Measurements from ENCODE around the gene LMX1B.
"Not testable (repeated sequence)": the region's sequence is repeated elsewhere in the genome, so short reads cannot be mapped to it uniquely, and the experiment has no call there.

Gene LMX1B

DNA sequence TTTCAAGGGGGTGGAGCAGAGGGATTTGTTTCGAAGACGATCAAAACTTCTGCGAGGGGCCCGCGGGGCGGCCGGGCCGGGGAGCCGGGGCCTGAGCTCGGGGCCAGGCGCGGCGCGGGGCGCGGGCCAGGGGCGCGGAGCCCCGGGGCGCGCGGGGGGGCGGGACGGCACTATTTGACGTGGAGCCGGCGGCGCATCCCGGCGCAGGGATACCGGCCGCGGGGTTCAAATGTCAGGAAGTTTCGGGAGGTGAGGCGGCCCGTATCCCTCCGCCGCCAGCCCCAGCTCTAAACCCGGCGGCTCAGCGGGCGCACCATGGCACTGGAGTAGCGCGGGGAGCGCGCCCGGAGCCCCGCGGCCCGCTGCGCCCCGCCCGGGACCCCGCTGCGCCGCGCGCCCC, at the start of gene LMX1B:
Gene LMX1B, plus strand, starts transcription at position 278 of the 400 bp plus-strand sequence. CDS start 522 bp downstream, outside the sequence.
- peak; percentile 81 for DNase-seq (ENCODE audit: low spot score)

DNA sequence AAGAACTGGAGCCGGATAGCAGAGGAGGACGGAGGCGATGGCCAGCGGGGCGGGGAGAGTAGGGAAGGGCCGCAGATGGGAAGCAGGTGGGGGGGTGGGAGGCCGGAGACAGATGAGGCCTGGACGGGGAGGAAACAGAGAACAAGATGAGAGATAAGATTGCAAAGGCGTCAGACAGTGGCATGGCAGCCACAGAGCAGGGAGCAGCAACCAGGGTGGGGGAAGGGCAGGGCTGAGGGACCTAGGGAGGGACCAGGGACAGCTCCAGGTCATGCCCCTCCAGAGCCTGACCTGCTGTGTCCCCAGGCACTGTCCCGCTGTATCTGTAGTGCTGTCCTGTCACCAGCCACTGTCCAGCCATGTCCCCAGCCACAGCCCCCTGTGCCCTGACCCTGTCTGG, 49.6 kb upstream of the LMX1B start:
- DNase-seq (ENCODE audit: low spot score) = no peak

DNA sequence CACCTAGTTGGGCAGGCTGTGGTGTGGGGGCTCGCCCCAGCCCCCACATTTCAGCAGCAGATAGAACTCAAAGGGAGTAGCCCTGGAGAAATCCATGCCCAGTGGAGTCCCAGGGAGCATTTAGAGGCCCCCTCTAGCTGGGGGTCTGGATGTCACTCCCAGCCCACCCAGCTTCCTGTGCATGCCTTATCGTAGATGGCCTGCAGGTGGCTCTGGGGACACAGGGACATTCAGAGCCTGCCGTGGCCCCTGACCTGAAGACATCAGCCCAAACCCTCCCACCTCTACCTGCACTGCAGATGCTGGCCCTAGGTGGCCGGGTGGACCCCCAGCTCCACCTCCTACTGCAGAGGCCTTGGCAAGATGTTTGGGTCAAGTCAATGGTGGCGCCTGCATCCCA, 49.0 kb upstream of the LMX1B start:
- no peak for DNase-seq (ENCODE audit: low spot score)

DNA sequence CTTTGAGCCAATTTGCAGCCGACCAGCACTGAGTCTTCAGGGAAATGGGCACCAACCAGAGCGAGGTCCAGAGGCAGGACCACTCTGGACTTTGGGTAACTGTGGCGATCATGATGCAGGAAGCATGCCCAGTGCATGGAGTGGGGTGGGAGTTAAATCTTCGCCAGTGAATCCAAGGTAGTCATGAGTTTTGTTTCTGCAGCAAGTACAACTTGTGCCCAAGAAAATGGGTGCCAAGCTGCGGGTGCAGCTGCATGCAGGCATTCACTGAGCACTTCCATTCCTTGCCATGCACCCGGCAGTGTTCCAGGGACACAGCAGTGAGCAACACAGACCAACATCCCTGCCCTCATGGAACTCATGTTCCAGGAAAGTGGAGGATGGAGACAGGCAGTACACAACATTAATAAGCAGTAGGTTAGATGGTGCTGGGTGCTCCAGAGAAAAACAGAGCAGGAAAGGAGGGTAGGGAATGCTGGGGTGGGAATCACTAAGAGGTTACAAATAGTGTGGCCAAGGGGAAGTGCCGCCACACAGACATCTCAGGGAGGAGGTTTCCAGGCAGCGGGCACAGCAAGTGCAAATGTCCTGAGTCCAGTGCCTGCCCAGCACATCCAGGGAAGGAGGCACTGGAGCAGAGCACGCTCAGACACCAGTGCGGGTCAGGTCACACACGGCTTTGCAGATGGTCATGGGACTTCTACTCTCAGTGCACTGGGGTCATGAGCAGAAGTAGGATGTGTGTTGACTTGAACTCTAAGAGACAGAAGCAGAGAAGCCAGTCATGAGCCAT, 48.2 kb upstream of the LMX1B start:
- DNase-seq (ENCODE audit: low spot score) = no peak

DNA sequence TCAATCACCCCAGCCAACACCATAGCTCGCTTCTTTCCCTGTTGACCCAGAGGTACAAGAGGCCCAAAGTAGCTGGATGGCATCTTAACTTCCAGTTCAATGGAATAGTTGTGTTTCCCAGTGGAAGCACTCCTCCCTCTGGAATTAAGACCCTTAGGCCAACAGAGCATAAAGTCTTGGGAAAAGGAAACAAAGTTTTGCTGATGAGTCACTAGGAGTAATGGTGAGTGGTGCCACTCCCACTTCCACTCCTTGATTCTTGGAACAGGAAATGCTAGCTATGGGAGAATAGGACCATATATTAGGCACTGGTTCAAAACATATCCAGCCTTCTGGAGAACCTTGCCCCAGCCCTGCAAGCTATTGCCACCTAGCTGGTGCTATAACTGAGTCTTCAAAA, 44.7 kb upstream of the LMX1B start:
- no peak for DNase-seq (ENCODE audit: low spot score)

DNA sequence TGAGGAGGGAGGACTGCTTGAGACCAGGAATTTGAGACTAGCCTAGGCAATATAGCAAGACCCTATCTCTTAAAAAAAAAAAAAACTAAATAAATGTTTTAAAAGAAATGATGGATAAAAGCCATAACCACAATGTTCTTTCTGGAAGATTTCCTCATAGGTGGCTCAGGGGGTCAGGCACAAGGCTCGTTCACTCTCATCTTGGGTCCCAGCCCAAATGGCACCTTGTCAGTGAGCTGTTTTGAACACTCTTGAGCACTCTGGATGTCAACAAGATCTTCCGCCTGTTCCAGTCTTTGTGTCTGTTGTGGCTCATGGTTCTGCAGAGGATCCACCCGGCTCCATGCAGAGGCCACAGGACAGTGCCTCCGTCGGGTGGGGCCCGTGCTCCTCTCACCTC, 35.7 kb upstream of the LMX1B start:
- DNase-seq (ENCODE audit: low spot score) = no peak

DNA sequence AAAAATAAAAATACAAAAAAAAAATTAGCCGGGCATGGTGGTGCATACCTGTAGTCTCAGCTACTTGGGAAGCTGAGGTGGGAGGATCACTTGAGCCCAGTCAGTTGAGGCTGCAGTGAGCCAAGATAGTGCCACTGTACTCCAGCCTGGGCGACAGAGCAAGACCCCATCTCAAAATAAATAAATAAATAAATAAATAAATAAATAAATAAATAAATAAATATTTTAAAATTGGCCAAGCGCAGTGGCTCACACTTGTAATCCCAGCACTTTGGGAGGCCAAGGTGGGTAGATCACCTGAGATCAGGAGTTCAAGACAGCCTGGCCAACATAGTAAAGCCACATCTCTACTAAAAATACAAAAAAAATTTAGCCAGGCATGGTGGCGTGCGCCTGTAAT, 33.4 kb upstream of the LMX1B start:
- not testable (repeated sequence) for DNase-seq (ENCODE audit: low spot score)

DNA sequence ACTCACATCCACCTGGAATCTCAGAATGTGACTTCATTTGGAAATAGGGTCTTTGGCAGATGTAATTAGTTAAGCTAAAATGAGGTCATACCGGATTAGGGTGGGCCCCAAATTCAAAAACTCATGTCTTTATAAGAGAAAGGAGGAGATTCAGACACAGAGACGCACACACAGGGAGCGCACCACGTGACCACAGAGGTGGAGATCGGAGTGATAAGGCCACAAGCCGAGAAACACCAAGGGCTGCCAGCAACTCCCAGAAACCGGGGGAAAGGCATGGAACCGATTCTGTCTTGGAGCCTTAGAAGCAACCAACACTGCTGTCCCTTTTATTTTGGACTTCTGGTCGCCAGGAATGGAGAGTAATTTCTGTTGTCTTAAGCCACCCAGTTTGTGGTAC, 31.8 kb upstream of the LMX1B start:
- DNase-seq (ENCODE audit: low spot score) = no peak

DNA sequence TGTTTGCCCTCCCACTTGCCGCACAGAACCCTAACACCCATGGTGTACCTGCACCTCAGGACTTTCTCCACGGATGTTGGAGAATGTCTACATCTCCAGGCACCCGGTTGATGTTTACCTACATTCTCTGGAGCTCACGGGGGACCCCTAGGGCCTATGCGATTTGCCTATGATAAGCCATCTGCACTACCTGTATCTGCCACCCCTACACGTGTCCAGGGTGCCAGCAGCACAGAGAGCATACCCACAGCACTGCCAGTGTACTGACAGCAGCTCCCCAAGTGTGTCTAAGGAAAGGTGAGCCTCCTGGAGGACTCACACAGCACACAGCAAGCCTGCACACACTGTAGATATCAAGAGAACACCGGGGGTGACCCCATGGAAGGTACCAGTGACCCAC, 31.3 kb upstream of the LMX1B start:
- no peak for DNase-seq (ENCODE audit: low spot score)

DNA sequence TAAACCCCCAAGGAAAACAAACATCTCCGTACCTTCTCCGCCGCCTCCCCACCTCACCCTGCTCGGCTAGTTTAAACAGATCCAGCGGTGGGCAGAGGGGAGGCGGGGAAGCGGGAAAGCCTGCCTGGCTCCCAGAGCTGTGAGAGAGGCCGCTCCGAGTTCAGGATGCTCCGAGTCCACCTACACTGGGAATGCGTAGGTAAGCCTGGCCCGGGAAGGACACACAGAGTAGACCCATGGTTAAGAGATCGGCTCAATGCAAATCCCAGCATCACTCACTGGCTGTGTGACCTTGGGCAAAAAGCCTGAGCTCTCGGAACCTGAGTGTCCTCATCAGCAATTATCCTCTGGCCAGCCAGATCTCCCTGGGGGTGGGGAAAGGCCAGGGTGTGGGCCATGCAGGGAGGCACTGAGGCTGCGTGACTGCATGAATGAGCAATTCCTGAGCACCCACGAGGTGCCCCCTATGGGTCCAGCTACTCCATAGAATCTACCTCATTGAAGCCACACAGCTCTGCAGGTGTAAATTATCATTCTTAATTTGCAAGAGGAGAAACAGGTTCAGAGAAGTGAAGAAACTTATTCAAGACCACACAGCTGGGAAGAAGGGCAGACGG, 30.5 kb upstream of the LMX1B start:
- DNase-seq (ENCODE audit: low spot score) = no peak

DNA sequence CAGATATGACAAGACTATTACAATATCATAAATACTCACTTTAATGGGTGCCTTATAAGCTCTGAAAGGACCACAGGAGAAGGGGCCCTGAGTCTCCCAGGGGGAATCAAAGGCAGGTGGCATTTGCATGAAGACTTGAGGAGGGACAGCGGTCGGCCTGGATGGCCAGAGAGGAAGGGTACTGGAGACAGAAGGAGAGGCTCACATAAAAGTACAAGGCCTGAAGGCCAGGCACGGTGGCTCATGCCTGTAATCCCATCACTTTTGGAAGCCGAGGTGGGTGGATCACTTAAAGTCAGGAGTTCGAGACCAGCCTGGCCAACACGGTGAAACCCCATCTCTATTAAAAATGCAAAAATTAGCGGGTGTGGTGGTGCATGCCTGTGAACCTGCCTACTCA, 29.1 kb upstream of the LMX1B start:
- no peak for DNase-seq (ENCODE audit: low spot score)

DNA sequence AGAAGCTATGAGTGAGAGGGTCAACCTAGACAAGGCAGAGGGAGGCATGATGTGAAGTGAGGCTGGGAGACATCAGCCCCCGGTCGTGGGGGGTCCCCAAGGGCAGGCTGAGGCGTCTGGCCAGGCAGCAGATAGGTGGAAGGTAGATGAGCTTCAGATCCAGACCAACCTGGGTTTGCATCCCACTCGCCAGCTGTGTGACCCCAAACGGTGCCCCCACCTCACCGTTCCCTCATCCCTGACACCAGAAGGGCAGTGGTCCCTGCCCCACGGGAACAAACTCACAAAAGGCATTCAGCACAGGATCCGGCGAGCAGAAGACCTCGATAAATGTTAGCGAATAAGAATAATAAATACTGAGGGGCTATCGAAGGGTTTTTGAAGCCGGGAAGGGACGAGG, 27.5 kb upstream of the LMX1B start:
- no peak for DNase-seq (ENCODE audit: low spot score)

DNA sequence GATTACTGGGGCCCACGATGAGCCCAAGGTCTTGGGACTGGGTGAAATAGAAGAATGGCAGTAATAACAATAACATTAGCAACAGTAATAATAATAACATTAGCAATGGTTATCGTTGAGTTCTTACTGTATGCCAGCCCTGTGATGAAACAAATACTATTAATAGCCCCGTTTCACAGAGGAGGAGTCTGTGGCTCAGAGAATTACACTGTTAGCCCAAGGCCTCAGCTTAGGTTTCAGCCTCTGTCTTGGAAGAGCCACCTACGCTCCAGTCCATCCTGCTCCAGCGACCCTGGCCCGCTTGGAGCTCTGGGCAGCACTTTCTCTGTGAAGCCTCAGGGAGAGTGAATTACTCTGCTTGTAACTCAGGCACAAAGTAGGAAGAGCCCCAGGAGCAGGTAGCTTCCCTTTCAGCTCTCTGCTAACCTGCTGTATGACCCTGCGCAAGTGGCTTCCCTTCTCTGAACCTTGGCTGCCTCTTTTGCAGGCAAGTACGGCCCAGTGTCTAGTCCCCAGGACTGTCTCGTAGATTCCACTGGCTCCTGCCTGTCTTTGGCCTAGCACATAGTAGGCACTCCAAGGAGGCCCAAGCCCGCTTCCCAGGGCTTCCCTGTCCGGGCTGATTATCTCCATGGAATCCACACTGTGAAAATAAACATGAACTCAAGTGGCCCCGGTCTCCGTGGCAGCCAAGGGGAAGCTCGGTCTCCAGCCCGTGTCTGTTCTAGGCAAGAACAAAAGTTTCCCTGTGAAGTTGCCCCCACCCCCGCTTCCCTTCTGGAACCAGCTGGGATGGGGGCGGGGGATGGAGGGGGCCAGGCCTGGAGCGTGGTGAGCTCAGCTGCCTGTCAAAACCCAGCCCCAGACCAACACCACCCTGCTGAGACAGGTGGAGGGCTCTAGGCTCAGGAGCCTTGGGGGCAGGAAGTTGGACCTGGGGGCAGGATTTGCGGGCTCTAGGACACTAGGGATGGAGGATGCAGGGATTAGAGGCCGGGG, 26.2 kb upstream of the LMX1B start:
- DNase-seq (ENCODE audit: low spot score) = no peak

DNA sequence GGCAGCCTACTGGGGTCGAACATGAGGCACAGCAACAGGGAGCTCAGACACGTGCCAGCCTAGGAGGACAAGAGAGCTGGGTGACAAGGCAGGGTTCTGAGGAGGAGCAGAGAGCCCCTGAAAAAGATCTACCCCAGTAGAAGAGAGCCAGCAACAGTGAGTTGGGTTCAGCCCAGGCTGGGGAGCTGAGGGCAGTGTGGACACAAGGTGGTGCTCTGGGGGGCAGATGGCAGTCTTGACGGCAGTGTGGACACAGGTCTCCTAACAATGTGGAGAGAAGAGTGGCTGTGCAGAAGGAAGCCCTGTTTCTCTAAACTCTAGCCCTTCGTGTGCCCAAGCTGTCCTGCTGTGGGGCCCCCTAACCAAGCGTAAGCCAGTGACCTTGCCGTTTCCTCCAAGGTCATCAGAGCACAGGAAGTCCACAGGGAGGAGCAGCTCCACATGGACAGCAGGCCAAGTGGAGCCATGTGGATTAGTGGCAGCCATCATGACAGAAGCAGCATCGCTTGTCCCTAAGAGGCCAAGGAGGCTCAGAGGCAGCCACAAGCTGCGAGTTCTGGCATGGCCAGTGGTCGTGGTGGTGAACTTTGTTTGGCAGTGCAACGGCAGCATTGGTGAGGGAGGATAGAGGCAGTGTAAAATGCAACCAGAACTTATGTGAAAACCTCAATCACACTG, 25.1 kb upstream of the LMX1B start:
- no peak for DNase-seq (ENCODE audit: low spot score)

DNA sequence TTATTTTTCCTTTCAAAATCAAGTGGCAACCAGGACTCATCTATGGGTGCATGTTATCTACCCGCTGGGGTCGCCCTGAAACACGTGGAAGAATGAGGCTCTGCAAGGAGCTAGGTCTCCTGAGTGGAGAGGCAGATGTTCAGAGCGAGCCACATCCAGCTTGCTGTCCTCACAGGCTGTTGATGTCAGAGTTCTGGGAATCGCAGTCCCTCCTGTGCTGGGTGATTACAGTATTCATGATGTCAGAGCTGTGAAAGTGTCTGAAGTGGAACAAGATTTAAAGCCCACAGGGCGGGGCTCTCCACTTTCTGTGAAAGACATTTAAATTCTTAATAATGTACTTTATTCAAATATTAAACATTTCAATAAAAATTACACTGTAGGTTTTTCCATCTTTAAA, 24.4 kb upstream of the LMX1B start:
- no peak for DNase-seq (ENCODE audit: low spot score)

DNA sequence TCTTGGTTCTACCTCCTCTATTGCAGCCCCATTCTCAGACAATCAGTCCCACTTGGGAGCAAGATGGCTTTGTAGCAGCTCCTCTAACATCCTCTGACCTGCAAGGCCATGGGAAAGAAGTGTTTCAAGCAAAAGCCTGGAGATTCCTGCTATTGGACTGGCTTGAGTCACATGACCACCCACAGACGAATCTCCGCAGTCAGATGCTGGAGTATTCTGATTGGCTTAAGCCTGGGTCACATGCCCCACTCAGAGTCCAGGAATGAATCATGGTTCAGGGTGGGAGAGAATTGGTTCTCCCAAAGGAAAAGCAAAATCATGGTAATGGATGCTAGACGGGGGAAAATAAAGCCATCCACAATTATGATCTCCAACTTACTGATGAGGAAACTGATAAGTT, 22.6 kb upstream of the LMX1B start:
- DNase-seq (ENCODE audit: low spot score) = no peak

DNA sequence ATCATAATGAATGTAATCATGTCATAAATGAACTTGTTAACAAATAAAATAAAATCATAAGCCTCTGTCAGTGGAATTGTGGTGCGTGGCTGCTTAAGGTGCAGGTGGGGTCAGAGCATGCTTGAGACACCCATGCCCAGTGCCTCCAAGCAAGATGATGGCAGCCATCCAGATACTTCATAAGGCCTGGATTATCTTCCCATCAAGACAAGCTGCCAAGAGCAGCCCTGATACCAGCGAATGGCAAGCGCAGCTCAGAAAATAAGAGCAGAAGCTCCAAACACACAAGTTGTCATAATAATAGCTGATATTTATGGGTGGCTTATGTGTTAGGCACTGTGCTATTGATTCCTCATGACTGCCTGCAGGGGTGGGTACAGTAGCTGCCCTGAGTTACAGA, 21.8 kb upstream of the LMX1B start:
- no peak for DNase-seq (ENCODE audit: low spot score)

DNA sequence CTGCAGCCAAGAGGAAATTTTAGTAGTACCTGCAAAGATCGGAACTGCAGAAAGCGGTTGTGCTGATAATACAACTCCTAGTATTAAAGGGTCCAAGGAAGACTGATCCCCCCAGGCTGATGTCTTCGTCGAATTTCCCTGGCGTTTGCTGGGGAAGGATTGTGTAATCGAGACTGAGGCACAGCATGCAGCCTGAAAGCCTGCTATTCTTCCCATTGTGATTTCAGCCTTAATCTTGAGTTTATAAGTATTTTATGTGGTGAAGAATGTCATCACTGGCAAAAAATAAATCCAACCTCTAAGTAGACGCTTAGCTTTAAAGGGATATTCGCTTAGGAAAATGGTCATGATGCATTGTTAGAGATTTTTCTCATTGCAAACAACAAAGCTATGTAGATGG, 21.3 kb upstream of the LMX1B start:
- no peak for DNase-seq (ENCODE audit: low spot score)

DNA sequence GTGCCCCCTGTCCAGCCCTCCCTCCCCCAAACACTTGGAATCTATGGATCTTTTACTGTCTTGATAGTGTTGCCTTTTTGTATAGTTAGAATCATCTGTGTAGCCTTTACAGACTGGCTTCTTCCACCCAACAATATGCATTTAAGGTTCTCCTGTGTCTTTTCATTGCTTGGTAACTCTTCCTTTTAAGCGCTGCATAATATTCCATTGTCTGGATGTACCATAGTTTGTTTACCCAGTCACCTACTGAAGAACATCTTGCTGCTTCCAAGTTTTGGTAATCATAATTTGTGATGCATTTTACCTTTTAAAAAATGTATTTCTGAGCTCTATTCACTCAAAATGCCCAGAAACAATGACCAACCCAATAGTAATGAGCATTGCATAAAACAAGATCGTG, 17.7 kb upstream of the LMX1B start:
- no peak for DNase-seq (ENCODE audit: low spot score)

DNA sequence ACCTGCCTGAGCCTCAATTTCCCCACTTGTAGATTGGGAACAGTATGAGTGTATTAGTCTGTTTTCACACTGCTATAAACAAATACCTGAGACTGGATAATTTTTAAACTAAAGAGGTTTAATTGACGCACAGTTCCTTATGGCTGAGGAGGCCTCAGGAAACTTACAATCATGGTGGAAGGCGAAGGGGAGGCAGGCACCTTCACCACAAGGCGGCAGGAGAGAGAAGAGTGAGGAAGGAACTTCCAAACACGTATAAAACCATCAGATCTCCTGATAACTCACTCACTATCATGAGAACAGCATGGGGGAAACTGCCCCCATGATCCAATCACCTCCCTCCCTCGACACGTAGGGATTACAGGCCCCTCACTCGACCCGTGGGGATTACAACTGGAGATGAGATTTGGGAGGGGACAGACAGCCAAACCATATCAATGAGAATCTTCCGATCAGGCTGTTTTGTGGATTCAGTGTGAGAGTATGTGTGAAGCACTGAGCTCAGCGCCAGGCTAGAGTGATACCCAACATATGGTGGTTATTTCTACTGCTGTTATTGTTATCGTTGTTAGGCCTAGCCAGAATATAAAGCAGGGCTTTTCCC, 14.6 kb upstream of the LMX1B start:
- no peak for DNase-seq (ENCODE audit: low spot score)

All from HuH-7.5 (cell line).